Activated T-cell treated with anti-CD3 and anti-CD28 coated beads, Interleukin-2, amount 50 U/mL, for 72 hours (primary cell): Measurements from ENCODE around the gene ANO10. TPM values are rescaled to one million over a fixed set of nuclear protein-coding genes. Genes with fewer than 3 reads are reported as not detected.
"Not testable (repeated sequence)": the region's sequence is repeated elsewhere in the genome, so short reads cannot be mapped to it uniquely, and the experiment has no call there.

Experiments used
- ATAC-seq, 2 donors: fragments of 150-1000 bp; cut with Tn5 transposase; replicated peaks in 1 of 2; 2 replicates each; pipeline ENCODE4 v1.10.0; 2021; ENCODE audit warnings: moderate library complexity in 2 of 2, mild to moderate bottlenecking in 1 of 2
- DNase-seq, 2 donors: peaks; one replicate each; pipeline ENCODE4 v3.0.0; 2021 to 2022; ENCODE audit warnings: mixed read lengths in 1 of 2
- H3K27ac Mint-ChIP-seq: one replicate; pipeline ENCODE4 v1.8.0; 2022; ENCODE audit warnings: mild to moderate bottlenecking, moderate library complexity, mixed read lengths
- H3K27me3 Mint-ChIP-seq: one replicate; pipeline ENCODE4 v1.8.0; 2022; ENCODE audit warnings: low read depth, mixed read lengths
- H3K36me3 Mint-ChIP-seq, 2 donors: one replicate each; pipeline ENCODE4 v1.8.0; 2022; ENCODE audit warnings: mixed read lengths in 2 of 2, mild to moderate bottlenecking in 1 of 2; ENCODE audit not compliant: insufficient read depth in 2 of 2
- H3K4me1 Mint-ChIP-seq: one replicate; pipeline ENCODE4 v1.8.0; 2022; ENCODE audit warnings: low read depth, mixed read lengths
- H3K4me3 Mint-ChIP-seq, 2 donors: one replicate each; pipeline ENCODE4 v1.8.0; 2022; ENCODE audit warnings: mild to moderate bottlenecking in 2 of 2, mixed read lengths in 2 of 2, moderate library complexity in 2 of 2
- H3K9me3 Mint-ChIP-seq, 2 donors: one replicate each; pipeline ENCODE4 v1.8.0; 2022; ENCODE audit warnings: mixed read lengths in 2 of 2
- total RNA-seq, 2 donors: library from RNA; stranded (reverse); gene quantifications; one replicate each; pipeline ENCODE4 v1.2.3, GENCODE V29; 2022

Gene ANO10, protein sequence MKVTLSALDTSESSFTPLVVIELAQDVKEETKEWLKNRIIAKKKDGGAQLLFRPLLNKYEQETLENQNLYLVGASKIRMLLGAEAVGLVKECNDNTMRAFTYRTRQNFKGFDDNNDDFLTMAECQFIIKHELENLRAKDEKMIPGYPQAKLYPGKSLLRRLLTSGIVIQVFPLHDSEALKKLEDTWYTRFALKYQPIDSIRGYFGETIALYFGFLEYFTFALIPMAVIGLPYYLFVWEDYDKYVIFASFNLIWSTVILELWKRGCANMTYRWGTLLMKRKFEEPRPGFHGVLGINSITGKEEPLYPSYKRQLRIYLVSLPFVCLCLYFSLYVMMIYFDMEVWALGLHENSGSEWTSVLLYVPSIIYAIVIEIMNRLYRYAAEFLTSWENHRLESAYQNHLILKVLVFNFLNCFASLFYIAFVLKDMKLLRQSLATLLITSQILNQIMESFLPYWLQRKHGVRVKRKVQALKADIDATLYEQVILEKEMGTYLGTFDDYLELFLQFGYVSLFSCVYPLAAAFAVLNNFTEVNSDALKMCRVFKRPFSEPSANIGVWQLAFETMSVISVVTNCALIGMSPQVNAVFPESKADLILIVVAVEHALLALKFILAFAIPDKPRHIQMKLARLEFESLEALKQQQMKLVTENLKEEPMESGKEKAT
- 10 to 100 TPM; 10.7 to 11.8 TPM for total RNA-seq

DNA sequence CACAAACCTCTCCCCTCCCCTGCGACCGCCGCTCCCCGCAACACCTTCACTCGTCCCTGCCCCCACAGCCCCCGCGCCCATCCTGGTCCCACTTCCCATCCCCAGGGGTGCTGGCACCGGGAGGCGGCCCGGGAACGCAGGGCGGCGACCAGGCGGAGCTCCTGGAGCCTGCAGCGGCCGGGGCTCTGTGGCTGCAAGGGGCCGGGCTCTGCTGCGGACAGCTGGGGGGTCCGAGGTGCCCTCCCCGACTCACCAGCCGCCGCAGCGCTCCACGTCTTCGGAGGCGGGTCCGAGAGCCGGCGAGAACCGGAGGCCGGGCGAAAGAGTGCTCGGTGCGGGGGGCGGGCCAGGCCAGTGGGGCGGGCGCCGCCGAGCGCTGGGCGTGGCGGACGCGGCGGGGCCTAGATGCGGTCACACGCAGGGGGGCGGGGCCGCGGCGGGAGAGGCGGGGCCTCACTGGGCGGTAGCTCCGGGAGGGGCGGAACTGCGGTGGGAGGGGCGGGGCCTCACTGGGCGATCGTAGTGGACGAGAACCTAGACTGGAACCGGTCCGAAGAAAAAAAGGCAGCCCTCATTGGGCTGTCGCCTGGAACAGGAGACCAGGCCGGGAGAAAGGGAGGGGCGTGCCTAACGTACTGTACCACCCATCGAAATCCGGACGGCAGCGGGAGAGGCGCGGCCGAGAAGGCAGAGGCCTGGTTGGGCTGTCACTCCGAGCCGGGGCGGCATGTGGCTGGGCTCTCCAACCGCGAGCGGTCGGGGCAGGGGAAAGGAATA lies at the start of gene ANO10:
ANO10 (minus strand) TSS at position 356 of the 777 bp plus-strand sequence. CDS start 16,159 bp downstream, outside the sequence.
- Mint-ChIP-seq H3K27me3 (no peaks in the 10 kb centered on the region), H3K27ac (peak within 1 kb of the TSS; percentile 62), H3K4me1 (peaks cover 25% of the 10 kb centered on the region), H3K36me3 (no peaks in the 10 kb centered on the region), H3K4me3 (peak within 1 kb of the TSS; percentile 87 to 95), H3K9me3 (no peaks in the 10 kb centered on the region)
- ATAC-seq (peak; percentile 92 to 94), DNase-seq (peak; percentile 96 to 98)

DNA sequence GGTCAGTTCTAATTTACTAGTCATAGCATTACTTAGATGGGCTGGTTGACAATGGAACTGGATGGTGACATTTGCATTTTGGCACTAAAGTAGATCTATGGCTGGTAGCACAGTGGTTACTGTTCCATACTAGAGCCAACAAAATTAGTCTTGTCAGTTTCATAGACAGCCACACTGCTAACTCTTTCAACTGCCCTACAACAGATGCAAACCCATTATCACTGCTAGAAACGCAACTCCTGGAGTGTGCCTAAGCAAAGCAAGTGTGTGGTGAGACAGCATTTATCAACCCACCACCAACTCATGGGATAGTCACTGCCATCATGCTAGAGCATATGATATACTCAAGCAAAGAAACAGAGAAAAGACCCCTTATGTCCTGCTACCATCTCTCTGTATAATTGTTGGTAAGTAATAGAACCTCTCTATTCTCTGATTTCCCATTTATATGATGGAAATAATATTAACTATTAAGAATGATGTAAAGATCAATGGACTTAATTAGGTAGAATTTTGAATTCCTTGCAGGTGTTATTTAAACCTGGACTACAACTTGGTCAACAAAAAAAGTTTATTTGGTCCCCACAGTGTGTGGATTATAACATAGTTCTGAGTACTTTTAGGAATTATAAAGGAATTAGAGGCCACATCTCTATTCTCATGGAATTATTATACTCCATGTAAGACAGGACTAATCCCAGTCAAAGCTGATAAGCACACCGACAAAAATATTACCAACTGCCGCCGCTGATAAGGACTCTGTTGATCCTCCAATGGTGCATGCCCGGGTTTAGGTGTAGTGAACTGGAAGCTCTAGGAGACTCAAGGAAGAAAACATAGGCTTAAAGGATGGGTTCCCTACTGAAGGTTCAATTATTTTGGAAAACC lies 49.1 kb upstream of the ANO10 start:
- H3K4me3 Mint-ChIP-seq, result no peak overlapping the region
- ATAC-seq (no peak), DNase-seq (no peak)
- no peaks in the 10 kb centered on the region for H3K9me3 Mint-ChIP-seq
- H3K27ac Mint-ChIP-seq, result no peak overlapping the region
- no peaks in the 10 kb centered on the region for H3K4me1 Mint-ChIP-seq
- H3K27me3 Mint-ChIP-seq, result peaks cover 25% of the 10 kb centered on the region
- H3K36me3 Mint-ChIP-seq, result no peaks in the 10 kb centered on the region

DNA sequence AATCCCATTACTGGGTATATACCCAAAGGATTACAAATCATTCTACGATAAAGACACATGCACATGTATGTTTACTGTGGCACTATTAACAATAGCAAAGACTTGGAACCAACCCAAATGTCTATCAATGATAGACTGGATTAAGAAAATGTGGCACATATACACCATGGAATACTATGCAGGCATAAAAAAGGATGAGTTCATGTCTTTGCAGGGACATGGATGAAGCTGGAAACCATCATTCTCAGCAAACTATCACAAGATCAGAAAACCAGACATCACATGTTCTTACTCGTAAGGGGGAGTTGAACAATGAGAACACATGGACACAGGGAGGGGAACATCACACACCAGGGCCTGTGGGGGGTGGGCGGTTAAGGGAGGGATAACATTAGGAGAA lies 43.2 kb upstream of the ANO10 start:
- Mint-ChIP-seq H3K27me3 (peaks cover 19% of the 10 kb centered on the region), H3K9me3 (peaks cover 5 to 12% of the 10 kb centered on the region in 2 donors)
- H3K27ac Mint-ChIP-seq, ATAC-seq, H3K36me3 Mint-ChIP-seq, H3K4me1 Mint-ChIP-seq, DNase-seq, H3K4me3 Mint-ChIP-seq: not testable (repeated sequence)

DNA sequence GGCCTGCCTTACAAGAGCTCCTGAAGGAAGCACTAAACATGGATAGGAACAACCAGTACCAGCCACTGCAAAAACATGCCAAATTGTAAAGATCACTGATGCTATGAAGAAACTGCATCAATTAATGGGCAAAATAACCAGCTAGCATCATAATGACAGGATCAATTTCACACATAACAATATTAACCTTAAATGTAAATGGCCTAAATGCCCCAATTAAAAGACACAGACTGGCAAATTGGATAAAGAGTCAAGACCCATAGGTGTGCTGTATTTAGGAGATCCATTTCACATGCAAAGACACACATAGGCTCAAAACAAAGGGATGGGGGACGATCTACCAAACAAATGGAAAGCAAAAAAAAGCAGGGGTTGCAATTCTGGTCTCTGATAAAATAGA lies 39.6 kb upstream of the ANO10 start:
- H3K36me3 Mint-ChIP-seq, ATAC-seq, H3K4me3 Mint-ChIP-seq, DNase-seq, H3K27ac Mint-ChIP-seq, H3K4me1 Mint-ChIP-seq, H3K27me3 Mint-ChIP-seq: not testable (repeated sequence)
- peaks cover 5 to 12% of the 10 kb centered on the region in 2 donors for H3K9me3 Mint-ChIP-seq

DNA sequence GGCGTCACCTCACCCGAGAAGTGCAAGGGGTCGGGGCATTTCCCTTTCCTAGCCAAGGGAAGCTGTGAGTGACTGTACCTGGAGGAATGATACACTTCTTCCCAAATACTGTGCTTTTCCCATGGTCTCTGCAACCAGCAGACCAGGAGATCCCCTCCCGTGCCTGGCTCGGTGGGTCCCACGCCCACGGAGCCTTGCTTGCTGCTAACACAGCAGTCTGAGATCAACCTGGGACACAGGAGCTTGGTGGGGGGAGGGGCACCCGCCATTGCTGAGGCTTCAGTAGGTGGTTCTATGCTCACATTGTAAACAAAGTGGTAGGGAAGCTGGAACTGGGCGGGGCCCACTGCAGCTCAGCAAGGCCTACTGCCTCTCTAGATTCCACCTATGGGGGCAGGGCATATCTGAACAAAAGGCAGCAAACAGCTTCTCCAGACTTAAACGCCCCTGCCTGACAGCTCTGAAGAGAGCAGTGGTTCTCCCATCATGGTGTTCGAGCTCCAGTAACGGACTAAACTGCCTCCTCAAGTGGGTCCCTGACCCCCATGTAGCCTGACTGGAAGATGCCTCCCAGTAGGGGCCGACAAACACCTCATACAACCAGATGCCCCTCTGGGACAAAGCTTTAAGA lies 37.6 kb upstream of the ANO10 start:
- no peak overlapping the region for H3K4me3 Mint-ChIP-seq
- peaks cover 4 to 9% of the 10 kb centered on the region in 2 donors for H3K9me3 Mint-ChIP-seq
- H3K27ac Mint-ChIP-seq, result no peak overlapping the region
- no peaks in the 10 kb centered on the region for H3K4me1 Mint-ChIP-seq
- no peaks in the 10 kb centered on the region for H3K36me3 Mint-ChIP-seq
- DNase-seq (no peak), ATAC-seq (no peak)
- no peaks in the 10 kb centered on the region for H3K27me3 Mint-ChIP-seq

DNA sequence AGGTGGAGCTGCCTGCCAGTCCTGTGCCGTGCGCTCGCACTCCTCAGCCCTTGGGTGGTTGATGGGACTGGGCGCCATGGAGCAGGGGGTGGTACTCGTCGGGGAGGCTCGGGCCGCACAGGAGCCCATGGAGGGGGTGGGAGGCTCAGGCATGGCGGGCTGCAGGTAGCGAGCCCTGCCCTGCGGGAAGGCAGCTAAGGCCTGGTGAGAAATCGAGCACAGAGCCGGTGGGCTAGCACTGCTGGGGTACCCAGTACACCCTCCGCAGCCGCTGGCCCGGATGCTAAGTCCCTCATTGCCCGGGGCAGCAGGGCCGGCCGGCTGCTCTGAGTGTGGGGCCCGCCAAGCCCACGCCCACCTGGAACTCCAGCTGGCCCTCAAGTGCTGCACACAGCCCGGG lies 34.6 kb upstream of the ANO10 start:
- not testable (repeated sequence) for H3K4me1 Mint-ChIP-seq, H3K36me3 Mint-ChIP-seq, H3K9me3 Mint-ChIP-seq, H3K27ac Mint-ChIP-seq, DNase-seq, H3K4me3 Mint-ChIP-seq, H3K27me3 Mint-ChIP-seq, ATAC-seq

DNA sequence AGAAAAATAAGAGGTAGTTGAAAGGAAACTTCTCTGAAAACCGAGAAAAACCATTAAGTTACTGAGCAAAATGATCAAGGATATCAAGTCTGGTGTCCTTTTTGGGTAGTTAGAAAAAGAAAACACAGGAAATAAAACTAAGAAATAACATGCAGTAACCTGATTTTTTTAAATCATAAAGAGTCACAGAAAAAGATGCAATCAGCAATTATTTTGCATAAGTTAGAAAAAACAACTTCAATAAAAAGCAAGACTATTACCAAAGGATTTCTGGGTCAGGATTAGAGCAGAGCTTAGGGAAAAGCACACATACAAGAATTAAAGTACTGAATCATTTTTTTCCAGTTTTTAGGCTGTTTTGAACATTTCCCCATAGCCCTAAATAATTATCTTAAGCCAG lies 28.5 kb upstream of the ANO10 start:
- Mint-ChIP-seq H3K27me3 (peaks cover 14% of the 10 kb centered on the region), H3K36me3 (no peaks in the 10 kb centered on the region), H3K4me3 (no peak overlapping the region), H3K27ac (no peak overlapping the region), H3K9me3 (no peaks in the 10 kb centered on the region), H3K4me1 (no peaks in the 10 kb centered on the region)
- DNase-seq (no peak), ATAC-seq (no peak)

DNA sequence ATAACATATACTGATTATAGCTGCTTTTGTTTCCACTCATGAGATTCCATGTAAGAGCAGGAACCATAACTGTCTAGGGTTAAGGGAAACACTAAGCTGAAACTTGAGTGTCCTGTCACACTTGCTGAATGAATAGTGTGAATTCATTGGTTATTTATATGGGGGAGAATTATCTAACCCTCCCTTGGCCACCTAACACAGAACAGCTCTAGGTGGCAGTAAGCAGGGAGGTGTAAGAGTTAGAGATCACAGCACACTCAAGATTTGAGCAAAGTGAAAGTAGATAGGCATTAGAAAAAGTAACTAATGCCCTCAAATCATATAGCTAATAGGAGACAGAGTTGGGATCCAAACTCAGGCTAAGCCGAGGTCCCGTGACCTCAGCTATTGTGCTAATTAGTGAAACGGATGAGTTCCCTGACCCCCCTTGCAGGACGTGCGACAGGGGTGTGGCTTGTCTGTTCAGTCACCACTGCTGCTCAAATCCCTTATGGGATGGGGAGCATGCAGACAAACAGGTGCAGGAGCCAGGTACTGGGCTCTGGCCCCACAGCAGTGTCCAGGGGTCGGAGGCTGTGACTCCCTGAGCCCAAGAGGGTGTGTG lies 27.7 kb upstream of the ANO10 start:
- Mint-ChIP-seq H3K27ac (no peak overlapping the region), H3K27me3 (peaks cover 18% of the 10 kb centered on the region), H3K9me3 (no peaks in the 10 kb centered on the region), H3K4me1 (no peaks in the 10 kb centered on the region), H3K36me3 (no peaks in the 10 kb centered on the region), H3K4me3 (no peak overlapping the region)
- ATAC-seq, result no peak
- no peak for DNase-seq

DNA sequence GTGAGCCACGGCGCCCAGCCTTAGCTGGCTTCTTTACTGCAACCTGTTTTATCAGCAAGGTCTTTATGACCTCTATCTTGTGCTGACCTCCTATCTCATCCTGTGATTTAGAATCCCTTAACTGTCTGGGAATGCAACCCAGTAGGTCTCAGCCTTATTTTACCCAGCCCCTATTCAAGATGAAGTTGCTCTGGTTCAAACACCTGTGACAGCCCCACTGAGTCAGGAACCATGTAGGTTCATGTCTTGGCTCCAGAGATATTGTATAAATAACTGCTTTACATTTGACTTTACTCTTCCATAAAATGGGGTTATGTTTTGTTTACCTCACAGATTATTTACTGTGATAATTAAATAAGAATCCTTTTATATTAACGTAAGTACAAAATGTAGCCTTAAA lies 27.1 kb upstream of the ANO10 start:
- no peak overlapping the region for H3K27ac Mint-ChIP-seq
- no peak for ATAC-seq
- no peaks in the 10 kb centered on the region for H3K4me1 Mint-ChIP-seq
- H3K9me3 Mint-ChIP-seq, result no peaks in the 10 kb centered on the region
- H3K27me3 Mint-ChIP-seq, result peaks cover 19% of the 10 kb centered on the region
- no peaks in the 10 kb centered on the region for H3K36me3 Mint-ChIP-seq
- no peak for DNase-seq
- no peak overlapping the region for H3K4me3 Mint-ChIP-seq

DNA sequence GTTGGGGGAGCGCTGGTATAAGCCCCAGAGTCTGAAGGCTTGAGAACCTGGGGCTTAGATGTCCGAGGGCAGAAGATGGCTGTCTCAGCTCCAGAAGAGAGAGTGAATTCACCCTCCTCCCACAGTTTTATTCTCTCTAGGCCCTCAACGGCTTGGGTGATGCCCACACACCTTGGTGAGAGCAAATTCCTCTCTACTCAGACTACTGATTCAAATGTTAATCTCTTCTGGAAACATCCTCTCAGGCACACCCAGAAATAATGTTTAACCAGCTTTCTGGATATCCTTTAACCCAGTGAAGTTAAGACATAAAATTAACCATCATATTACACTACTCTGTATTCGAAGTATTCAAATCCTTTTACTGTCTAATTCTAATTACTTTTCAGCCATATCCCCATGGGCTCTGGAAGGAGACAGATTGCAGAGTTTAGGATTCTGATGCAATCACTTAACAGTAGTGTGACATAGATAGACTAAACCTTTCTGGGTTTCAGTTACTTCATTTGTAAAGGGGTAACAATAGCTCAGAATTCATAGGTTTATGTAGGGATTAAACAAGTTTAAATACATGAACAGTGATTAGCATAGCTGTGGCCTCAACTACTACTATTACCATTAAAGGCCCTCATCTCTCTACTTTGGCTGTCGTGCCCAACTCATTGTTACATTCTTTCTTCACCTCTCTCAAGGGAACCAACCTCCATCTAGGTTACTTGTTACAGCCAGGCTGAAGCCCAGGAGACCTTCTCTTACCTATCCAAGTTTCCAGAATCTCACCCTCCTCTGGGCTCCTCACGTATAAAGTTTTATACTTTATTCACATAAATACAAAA lies 25.7 kb upstream of the ANO10 start:
- Mint-ChIP-seq H3K4me3 (no peak overlapping the region), H3K36me3 (no peaks in the 10 kb centered on the region), H3K4me1 (no peaks in the 10 kb centered on the region), H3K9me3 (no peaks in the 10 kb centered on the region), H3K27me3 (peaks cover 19% of the 10 kb centered on the region), H3K27ac (peak overlapping the region; percentile 38)
- ATAC-seq (no peak), DNase-seq (no peak)

DNA sequence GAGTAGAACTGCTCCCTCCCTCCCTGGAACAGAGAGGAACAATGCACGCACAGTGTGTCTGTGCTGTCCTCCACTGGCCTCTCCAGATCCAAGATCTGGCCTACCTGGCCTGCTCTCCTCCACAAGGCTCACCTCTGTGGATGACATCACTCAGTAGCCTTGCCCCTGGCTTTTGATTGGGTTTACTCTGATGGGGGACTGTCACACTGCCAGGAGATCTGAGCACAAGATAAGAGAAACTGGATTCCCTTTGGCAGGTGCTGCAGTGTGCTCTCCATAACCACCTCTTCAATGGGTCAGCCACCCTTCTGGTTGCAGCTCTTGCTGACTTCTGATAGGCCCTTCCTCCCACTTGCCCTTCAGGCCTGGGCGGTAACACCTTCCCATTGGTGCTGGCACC lies 22.6 kb upstream of the ANO10 start:
- no peaks in the 10 kb centered on the region for H3K9me3 Mint-ChIP-seq
- no peak for ATAC-seq

More for the DNA sequence above, 22.6 kb upstream of the ANO10 start:
- no peak for DNase-seq
- Mint-ChIP-seq H3K27me3 (peaks cover 11% of the 10 kb centered on the region), H3K4me3 (no peak overlapping the region), H3K4me1 (no peaks in the 10 kb centered on the region), H3K27ac (no peak overlapping the region), H3K36me3 (no peaks in the 10 kb centered on the region)
